Esophagus squamous epithelium (tissue), 4 donors: ENCODE data around the gene SOX6.

Experiments used
- POLR2A ChIP-seq, 4 donors: fragments of 450-650 bp; IDR thresholded peaks; one replicate each; pipeline ENCODE4 v1.6.1; 2017; ENCODE audit warnings: antibody characterized with exemption in 4 of 4, mild to moderate bottlenecking in 4 of 4, moderate library complexity in 3 of 4
- TF ChIP-seq, protein P1 (sequence below), 6 experiments: fragments of 450-650 bp in 4 of 6; fragments of 200-600 bp in 2 of 6; sonication (generic) in 2 of 6; IDR thresholded peaks; one replicate each; pipeline ENCODE4 v1.5.1; 2016 to 2019; ENCODE audit warnings: antibody characterized with exemption in 6 of 6, mild to moderate bottlenecking in 4 of 6, moderate library complexity in 4 of 6

DNA sequence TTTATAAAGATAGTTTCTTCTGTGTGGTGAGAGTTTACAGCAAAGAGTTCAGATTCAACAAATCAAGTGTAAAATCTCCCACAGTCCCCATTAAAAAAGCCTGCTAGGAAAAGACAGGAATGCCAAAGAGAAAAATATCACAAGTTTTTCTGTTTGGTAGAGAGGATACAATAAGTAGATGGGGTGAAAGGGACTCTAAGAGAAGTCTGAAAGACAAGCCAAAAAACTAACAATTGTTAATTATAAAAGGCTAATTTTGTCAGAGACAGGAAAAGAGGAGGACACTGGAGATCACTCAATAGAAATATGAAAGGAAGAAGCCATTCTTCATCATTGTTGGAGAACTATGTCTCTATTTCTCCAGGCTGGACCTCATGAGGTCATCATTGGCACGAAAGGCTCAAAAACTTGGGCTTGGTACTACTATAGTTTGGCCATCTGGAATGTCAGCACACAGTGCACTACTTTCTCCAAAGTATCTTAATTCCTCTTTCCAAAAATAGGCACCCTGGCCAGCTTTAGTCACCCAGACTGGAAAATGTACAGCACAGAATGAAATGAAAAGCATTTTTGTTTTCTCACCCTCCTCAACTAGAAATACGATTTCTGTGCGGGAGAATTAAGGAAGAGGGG, 531 bp upstream of the SOX6 start:
- TF ChIP-seq, protein P1, sequence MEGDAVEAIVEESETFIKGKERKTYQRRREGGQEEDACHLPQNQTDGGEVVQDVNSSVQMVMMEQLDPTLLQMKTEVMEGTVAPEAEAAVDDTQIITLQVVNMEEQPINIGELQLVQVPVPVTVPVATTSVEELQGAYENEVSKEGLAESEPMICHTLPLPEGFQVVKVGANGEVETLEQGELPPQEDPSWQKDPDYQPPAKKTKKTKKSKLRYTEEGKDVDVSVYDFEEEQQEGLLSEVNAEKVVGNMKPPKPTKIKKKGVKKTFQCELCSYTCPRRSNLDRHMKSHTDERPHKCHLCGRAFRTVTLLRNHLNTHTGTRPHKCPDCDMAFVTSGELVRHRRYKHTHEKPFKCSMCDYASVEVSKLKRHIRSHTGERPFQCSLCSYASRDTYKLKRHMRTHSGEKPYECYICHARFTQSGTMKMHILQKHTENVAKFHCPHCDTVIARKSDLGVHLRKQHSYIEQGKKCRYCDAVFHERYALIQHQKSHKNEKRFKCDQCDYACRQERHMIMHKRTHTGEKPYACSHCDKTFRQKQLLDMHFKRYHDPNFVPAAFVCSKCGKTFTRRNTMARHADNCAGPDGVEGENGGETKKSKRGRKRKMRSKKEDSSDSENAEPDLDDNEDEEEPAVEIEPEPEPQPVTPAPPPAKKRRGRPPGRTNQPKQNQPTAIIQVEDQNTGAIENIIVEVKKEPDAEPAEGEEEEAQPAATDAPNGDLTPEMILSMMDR (IDR thresholded peaks at IDR 0.05) = no peak
- TF ChIP-seq POLR2A (IDR thresholded peaks at IDR 0.05) = no peak
